RWPE2 (cell line): ENCODE measurements around the gene GDPD5.

ENCODE experiments used
- ATAC-seq: fragments of 200-7000 bp; cut with Tn5 transposase; 3 replicates; pipeline ENCODE4 v1.9.1; 2021; ENCODE audit warnings: low read depth
- DNase-seq: peaks from one replicate; pipeline ENCODE4 v3.0.0-alpha.2; 2020; ENCODE audit warnings: low spot score
- H3K27ac ChIP-seq: fragments of 450-650 bp; 2 replicates; pipeline ENCODE4 v1.5.1; 2017; ENCODE audit warnings: mild to moderate bottlenecking; ENCODE audit not compliant: poor library complexity, severe bottlenecking
- H3K27me3 ChIP-seq: fragments of 250-450 bp; sonication (Bioruptor Pico); 2 replicates; pipeline ENCODE4 v1.5.1; 2021; ENCODE audit warnings: mild to moderate bottlenecking, moderate library complexity; ENCODE audit not compliant: insufficient read depth, poor library complexity, severe bottlenecking
- H3K36me3 ChIP-seq: fragments of 250-450 bp; sonication (Bioruptor Pico); 2 replicates; pipeline ENCODE4 v1.5.1; 2020; ENCODE audit warnings: low read depth, mild to moderate bottlenecking, moderate library complexity
- H3K4me1 ChIP-seq: fragments of 250-450 bp; sonication (Bioruptor Pico); 2 replicates; pipeline ENCODE4 v1.5.1; 2021; ENCODE audit warnings: mild to moderate bottlenecking, moderate library complexity; ENCODE audit not compliant: insufficient read depth, poor library complexity, severe bottlenecking
- H3K4me3 ChIP-seq: fragments of 250-450 bp; sonication (Bioruptor Pico); 2 replicates; pipeline ENCODE4 v1.5.1; 2021; ENCODE audit warnings: mild to moderate bottlenecking, moderate library complexity; ENCODE audit not compliant: severe bottlenecking
- H3K9me3 ChIP-seq: fragments of 250-450 bp; sonication (Bioruptor Pico); 2 replicates; pipeline ENCODE4 v1.5.1; 2021; ENCODE audit warnings: mild to moderate bottlenecking, moderate library complexity; ENCODE audit not compliant: severe bottlenecking
- TF ChIP-seq, protein P1 (sequence below): fragments of 450-650 bp; IDR thresholded peaks from one replicate; pipeline ENCODE4 v1.5.1; 2017; ENCODE audit warnings: mild to moderate bottlenecking, moderate library complexity; ENCODE audit not compliant: poor library complexity, severe bottlenecking

GDPD5 gene

GRCh38 chr11:75473684-75474083 is 52.1 kb downstream of the GDPD5 start:
- TF ChIP-seq, protein P1, sequence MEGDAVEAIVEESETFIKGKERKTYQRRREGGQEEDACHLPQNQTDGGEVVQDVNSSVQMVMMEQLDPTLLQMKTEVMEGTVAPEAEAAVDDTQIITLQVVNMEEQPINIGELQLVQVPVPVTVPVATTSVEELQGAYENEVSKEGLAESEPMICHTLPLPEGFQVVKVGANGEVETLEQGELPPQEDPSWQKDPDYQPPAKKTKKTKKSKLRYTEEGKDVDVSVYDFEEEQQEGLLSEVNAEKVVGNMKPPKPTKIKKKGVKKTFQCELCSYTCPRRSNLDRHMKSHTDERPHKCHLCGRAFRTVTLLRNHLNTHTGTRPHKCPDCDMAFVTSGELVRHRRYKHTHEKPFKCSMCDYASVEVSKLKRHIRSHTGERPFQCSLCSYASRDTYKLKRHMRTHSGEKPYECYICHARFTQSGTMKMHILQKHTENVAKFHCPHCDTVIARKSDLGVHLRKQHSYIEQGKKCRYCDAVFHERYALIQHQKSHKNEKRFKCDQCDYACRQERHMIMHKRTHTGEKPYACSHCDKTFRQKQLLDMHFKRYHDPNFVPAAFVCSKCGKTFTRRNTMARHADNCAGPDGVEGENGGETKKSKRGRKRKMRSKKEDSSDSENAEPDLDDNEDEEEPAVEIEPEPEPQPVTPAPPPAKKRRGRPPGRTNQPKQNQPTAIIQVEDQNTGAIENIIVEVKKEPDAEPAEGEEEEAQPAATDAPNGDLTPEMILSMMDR = no peak
- H3K4me3 ChIP-seq = no peak overlapping the region
- DNase-seq (no peak), ATAC-seq (no peak)
- H3K36me3 ChIP-seq = no peaks in the 10 kb centered on the region
- no peak overlapping the region for H3K27ac ChIP-seq
- H3K9me3 ChIP-seq = no peaks in the 10 kb centered on the region
- H3K27me3 ChIP-seq = no peaks in the 10 kb centered on the region
- H3K4me1 ChIP-seq = no peaks in the 10 kb centered on the region

DNA sequence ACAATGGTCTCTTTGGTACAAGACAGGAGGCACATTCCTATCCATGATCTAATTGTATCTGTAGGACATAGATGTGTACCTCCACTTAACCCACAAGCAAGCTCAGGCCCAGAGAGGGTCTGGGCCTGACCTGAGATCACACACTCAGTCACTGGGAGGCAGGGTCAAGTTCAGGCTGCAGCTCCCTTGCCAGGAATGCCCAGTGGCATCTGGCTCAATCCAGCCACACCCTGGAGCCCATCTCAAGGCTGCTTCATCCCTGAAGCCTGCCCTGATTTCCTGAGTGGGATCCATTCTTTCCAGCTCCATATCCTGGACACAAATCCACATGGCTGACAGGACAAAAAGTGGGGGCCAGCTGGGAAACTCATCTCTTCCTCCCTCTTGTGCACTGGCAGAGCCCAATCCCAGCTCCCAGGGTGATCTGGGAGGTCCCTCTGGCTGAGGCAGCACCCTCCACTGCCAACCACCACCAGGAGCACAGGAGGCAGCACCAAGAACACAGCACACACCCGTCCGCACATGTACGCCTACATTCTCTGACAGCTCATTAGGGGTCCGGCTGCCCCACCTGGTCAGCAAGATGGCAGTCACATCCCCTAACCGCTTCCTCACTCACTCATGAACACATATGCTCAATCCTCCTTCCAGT is 53.5 kb downstream of the GDPD5 start:
- Histone ChIP-seq H3K36me3 (no peaks in the 10 kb centered on the region), H3K27ac (no peak overlapping the region)
- no peak for ATAC-seq

DNA sequence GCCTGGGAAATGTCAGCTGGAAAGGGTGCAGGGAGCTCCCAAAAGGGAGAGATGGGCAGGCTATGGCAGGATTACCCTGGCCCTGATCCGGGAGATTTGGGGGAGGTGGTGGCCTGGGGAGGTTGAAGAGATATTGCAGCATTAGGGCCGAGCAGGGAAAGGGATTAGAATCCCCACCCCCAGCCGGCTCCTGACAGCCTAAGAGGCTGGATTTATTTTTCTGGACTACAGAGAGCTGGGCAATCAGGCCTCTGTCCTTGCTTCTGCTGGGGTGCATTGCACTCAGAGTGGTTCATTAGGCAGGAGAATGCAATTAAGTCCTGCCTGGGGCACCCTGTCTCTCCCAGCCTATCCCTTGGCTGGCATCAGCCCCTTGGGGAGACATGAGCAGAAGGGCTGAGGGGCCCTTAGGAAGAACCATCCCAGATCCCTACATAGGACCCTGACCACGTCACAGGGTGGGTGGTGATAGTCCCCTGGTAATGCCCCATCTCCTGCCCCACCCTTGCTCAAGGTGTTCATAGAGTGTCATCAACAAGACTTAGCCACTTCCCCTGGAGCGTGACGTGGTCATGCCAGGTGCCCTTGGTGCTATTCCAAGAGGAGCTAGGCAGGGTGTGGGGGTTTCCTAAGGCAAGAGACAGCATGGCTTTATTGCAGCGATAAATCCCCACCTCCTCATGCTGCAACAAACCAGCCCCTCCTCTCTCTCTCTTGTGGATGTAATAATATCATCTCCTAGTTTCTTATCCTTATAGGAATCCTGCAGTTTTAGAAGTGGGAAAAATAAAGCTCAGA is 54.4 kb downstream of the GDPD5 start:
- no peak for ATAC-seq
- Histone ChIP-seq H3K27me3 (no peaks in the 10 kb centered on the region), H3K4me1 (no peaks in the 10 kb centered on the region), H3K36me3 (no peaks in the 10 kb centered on the region), H3K27ac (no peak overlapping the region), H3K4me3 (no peak overlapping the region), H3K9me3 (no peaks in the 10 kb centered on the region)
- TF ChIP-seq, protein P1 = no peak
- DNase-seq = no peak

More for the DNA sequence above, 53.5 kb downstream of the GDPD5 start:
- no peaks in the 10 kb centered on the region for H3K9me3 ChIP-seq
- H3K4me3 ChIP-seq = no peak overlapping the region
- DNase-seq = no peak
- TF ChIP-seq, protein P1 = no peak
- no peaks in the 10 kb centered on the region for H3K4me1 ChIP-seq
- no peaks in the 10 kb centered on the region for H3K27me3 ChIP-seq

DNA sequence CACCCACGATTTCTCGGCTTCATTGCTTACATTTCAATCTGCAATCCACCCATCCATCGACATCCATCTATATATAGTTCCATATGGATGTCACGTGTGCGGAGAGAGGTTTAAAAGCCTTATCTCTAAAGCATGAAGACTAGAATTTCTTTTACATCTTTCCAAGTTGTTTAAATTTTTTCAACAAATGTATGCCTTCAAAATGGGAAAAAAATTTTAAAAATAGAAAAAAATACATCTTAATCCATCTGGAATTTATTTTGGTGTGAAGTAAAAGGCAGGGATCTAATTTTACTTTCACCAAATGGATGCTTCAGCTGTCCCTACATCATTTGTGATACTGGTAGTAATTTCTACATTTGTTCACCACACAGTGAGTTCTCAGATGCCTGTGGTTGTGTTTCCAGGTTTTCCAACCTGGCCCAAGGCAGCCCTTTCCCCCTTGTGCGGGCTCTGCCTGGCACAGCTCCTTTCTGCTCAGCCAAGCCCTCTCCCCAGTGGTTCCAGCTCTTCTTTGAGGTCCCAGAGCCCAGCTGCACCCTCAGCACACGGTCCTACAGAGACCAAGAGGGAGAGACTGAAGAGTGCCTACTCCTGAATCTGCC is 55.2 kb downstream of the GDPD5 start:
- ATAC-seq (no peak), DNase-seq (no peak)
- Histone ChIP-seq H3K4me3 (no peak overlapping the region), H3K4me1 (no peaks in the 10 kb centered on the region), H3K27ac (no peak overlapping the region), H3K36me3 (no peaks in the 10 kb centered on the region), H3K27me3 (no peaks in the 10 kb centered on the region), H3K9me3 (no peaks in the 10 kb centered on the region)
- TF ChIP-seq, protein P1 = no peak
